NCI-H446 (cell line): Measurements from ENCODE around the gene UQCR11.

Source experiments
- DNase-seq, 2 experiments: peaks; one replicate each; lab custom pipeline; 2025; lab: John Stamatoyannopoulos, UW

Gene UQCR11

DNA sequence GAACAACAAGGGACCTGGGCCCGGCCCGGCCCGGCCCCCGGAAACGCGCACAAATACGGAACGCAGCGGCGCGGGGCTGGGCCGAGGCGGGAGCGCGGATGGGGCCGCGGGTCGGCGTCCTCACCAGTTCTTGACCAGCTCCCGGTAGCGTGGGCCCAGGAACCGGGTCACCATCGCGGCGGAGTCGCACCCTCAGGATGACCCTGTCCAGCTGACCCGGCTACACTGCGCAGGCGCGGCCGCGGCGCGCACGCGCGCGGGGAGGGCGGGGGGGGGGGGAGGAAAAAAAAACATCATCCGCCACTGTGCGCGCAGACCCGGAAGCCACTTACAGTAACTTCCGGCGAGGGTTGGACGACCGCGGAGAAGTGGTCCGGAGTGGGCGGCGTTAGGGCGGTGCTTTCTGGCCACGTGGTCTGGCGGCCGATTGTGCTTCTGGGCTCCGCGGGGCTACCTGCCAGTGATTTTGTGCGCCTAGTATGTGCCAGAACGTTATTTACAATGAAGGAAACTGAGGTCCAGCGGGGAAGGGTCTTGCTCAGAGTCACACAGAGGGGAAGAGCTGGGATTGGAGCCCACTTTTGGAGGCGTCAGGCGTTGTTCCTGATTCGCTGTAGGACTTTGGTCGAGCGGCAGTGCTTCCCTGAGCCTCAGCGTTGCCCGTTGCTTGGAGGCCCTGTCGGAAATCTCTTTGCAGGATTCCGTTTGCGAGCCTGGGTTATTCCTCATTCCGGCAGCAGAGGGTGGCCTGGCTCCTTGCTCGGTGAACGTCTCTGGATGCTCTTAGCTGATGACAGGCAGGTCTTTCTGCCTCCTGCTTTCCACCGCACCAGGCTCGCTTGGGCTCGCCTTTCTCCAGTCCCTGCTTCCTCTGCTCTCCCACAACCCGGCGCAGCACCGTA is at the start of gene UQCR11:
Gene UQCR11, minus strand, starts transcription at position 227 of the 902 bp plus-strand sequence. Its CDS starts 53 bp downstream, at position 174.
- DNase-seq: peak; percentile 98

DNA sequence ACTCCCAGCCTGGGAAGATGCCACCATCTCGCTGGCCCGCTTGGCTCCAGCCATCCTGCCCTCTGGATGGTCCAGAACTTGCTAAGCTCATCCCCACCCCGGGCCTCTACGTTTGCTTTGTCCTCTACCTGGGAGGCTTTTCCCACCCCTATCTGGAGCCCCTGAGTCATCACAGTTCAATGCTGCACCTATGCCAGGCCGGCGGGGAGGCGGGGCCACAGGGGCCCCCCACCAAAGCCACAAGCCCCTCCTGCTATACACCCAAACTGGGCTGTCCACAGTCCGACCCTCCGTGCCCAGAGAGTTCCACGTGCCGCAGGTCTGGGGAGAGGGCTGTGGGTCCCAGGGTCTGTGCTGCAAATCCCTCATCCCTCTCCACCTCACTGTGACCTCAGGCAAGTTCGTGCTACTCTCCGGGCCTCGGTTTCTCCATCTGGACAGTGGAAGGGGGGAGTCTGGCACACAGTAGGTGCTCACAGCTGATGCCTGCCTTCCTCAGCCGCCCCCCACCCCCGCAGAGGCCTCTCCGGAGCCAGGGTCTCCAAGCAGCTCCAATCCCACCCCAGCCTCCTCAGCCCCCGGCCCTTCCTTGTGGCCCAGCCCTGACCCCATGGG is 49.0 kb upstream of the UQCR11 start:
- no peak for DNase-seq

- no peak for DNase-seq
Observed at GRCh38 chr19:1653300-1653628, 48.0 kb upstream of the UQCR11 start.

- DNase-seq: peak; percentile 93 to 100
Observed at GRCh38 chr19:1652471-1653299, 47.4 kb upstream of the UQCR11 start, which contains the start of gene TCF3. TSS of gene TCF3 (minus strand) at chr19:1652615. CDS start at chr19:1650248, 2,367 bp downstream.

DNA sequence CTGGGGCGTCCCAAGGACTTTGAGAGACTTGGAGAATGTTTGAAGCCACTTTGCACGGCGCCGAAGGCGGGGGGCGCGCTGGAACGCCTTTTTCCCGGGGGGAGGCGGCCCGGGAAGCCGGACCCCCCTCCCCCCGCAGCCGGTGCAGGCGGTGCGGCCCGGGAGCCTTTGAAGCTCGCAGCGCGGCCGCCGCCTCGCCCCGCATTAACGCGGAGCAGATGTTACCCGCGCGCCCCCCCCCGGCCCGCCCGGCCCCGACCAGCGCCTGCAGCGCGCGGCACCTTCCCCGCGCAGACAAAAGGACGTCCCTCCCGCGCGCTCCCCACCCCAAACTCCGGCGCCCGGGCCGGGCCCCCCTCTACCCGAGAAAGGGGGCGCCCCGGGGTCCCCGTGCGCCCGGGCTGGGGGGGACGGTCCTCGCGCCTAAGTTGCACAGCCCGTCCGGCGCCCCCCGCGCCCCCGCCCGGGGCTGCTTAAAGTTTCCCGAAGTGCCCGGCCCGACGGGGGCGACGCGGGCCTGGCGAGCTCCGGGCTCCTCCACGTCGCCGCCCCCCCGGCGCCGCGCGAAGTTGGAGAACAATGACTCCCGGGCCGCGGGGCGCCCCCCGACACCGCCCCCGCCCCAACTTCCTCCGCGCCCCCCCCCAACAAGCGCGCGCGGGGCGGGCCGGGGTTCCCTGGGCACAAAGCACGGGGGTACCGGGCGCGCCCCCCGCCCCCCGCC is 46.5 kb upstream of the UQCR11 start:
- peak in 1 of 2 experiments; percentile 48 for DNase-seq

- peak in 1 of 2 experiments; percentile 48 for DNase-seq
Observed at GRCh38 chr19:1650650-1651567, 45.6 kb upstream of the UQCR11 start.

- no peak for DNase-seq
Observed at GRCh38 chr19:1649706-1650649, 44.7 kb upstream of the UQCR11 start.

- no peak for DNase-seq
Observed at GRCh38 chr19:1648920-1649541, 43.8 kb upstream of the UQCR11 start.

GRCh38 chr19:1648459-1648849 is 43.2 kb upstream of the UQCR11 start:
- no peak for DNase-seq

DNA sequence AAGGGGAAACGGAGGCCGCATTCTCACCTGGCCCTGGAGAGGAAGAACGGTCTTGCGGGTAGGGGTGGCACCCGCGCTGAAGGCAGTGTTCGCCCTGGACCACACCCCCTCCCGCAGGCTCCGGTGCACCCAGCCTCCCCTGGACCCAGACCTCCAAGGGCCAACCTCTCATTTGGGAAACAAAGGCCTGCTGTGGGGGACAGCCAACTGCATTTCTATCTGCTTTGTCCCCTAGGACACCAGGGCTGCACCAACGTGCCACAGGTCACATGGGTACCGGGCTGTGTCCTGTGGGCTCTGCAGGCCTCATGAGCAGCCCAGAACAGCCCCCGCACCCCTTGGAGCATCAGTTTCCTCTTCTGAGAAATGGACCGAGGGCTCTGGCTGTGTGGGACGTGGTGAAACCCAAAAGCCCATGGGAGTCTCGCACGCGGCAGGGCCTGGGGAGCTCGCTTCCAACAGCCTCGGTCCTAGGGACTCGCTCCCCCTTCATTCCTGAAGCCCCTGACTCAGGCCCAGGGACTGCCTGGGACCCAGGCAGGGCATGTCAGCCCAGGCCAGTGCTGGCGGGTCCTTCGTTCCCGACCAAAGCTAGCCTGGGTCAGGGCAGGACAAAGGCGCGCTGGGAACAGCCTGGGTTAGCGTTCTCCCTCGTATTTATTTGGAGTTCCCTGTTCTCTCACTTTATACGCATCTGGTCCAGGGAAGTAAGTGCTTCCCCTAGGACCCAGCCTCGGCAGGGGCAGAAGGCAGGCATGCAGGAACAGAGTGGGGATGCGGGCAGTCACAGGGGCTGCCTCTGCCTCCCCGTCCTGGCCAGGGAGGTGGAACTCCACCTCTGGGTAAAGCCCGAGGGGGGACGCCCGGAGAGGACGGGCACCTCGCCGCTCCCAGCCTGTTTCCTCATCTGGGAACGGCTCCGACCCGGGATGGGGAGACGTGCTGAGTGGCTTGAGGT is 42.5 kb upstream of the UQCR11 start:
- no peak for DNase-seq

- no peak for DNase-seq
Observed at GRCh38 chr19:1646659-1647453, 41.6 kb upstream of the UQCR11 start.

DNA sequence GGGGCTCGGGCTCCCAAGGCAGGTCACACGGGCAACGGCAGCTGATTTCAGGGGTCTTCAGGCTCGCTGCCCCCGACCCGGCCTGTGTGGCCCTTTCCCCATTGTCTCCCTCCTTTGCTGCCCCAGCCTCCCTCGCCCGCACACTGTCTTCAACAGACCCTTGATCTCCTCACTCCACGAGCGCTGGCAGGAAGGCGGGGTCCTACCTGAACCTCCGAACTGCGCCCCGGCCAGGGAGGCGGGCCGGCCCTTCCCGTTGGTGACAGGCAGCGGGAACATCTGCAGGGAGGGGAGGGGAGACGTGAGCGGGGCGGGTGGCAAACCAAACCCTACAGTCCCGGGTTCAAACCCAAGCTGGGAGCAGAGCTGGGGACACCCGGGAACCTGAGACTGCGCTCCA is 40.9 kb upstream of the UQCR11 start:
- no peak for DNase-seq

- no peak for DNase-seq
Observed at GRCh38 chr19:1645299-1645698, 40.0 kb upstream of the UQCR11 start.

DNA sequence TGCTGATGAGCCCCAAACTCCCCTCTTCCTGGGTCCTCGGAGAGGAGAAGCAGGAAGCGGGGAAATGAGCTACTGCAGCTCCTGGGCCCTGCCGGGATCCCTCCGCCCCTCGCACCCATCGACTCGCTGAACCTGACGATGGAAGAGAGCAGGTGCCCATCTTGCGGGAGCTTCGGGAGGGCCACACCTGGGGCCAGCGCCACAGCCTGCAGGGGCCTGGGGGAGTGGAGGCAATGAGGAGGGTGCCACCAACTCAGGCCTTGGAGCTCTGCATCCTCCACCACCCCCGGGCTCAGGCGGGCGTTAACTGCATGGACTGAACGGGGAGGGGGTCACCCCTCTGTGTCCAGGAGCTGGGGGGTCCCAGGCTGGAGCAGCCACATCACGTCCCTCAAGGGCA is 38.8 kb upstream of the UQCR11 start:
- no peak for DNase-seq

GRCh38 chr19:1640893-1641448 is 35.7 kb upstream of the UQCR11 start:
- peak in 1 of 2 experiments; percentile 48 for DNase-seq

- no peak for DNase-seq
Observed at GRCh38 chr19:1636325-1637236, 31.3 kb upstream of the UQCR11 start.
